HepG2 (cell line): ENCODE results near the gene RAD54L. TPM values are rescaled to one million over a fixed set of nuclear protein-coding genes. Genes with fewer than 3 reads are reported as not detected.
A peak's percentile ranks its signal among the peaks of the same experiment; 100 is the strongest.

Experiments
- BCL3 ChIP-seq: sonication (generic); formaldehyde crosslinking; IDR thresholded peaks from 2 replicates; pipeline ENCODE4 v1.5.1; 2020; ENCODE audit warnings: mild to moderate bottlenecking, missing genetic modification reagents, moderate library complexity
- CREB3 ChIP-seq: sonication (generic); formaldehyde crosslinking; IDR thresholded peaks from 2 replicates; pipeline ENCODE4 v1.5.0; 2020; ENCODE audit warnings: missing genetic modification reagents
- FOXP4 ChIP-seq: sonication (generic); formaldehyde crosslinking; IDR thresholded peaks from 2 replicates; pipeline ENCODE4 v1.4.0; 2020; ENCODE audit warnings: missing genetic modification reagents
- GTF3A ChIP-seq: sonication (generic); formaldehyde crosslinking; conservative IDR thresholded peaks from 2 replicates; pipeline ENCODE4 v1.4.0; 2020; ENCODE audit warnings: mild to moderate bottlenecking, missing genetic modification reagents
- LCORL ChIP-seq, 2 experiments: fragments of 450-650 bp in 1 of 2; sonication (generic) in 1 of 2; formaldehyde crosslinking in 1 of 2; IDR thresholded peaks; 2 replicates each; pipeline versions ENCODE4 v1.5.0 to v1.6.1; 2017 to 2020; ENCODE audit warnings: antibody characterized with exemption in 1 of 2, missing genetic modification reagents in 1 of 2
- MEF2D ChIP-seq: sonication (generic); formaldehyde crosslinking; IDR thresholded peaks from 2 replicates; pipeline ENCODE4 v1.5.1; 2020; ENCODE audit warnings: mild to moderate bottlenecking, missing genetic modification reagents
- MNT ChIP-seq: fragments of 450-650 bp; IDR thresholded peaks from 2 replicates; pipeline ENCODE4 v1.6.1; 2016
- THYN1 ChIP-seq: sonication (generic); formaldehyde crosslinking; IDR thresholded peaks from 2 replicates; pipeline ENCODE4 v1.8.1; 2023; ENCODE audit warnings: low read depth, mild to moderate bottlenecking, moderate library complexity, missing genetic modification reagents, borderline replicate concordance
- ZBTB1 ChIP-seq: sonication (generic); formaldehyde crosslinking; IDR thresholded peaks from 2 replicates; pipeline ENCODE4 v1.4.0; 2020; ENCODE audit warnings: missing genetic modification reagents, borderline replicate concordance
- ZBTB44 ChIP-seq: sonication (generic); formaldehyde crosslinking; IDR thresholded peaks from 2 replicates; pipeline ENCODE4 v1.4.0; 2020; ENCODE audit warnings: missing genetic modification reagents
- ZNF441 ChIP-seq: sonication (generic); formaldehyde crosslinking; IDR thresholded peaks from 2 replicates; pipeline ENCODE4 v1.7.0; 2021; ENCODE audit warnings: missing genetic modification reagents, borderline replicate concordance
- ZNF557 ChIP-seq: sonication (generic); formaldehyde crosslinking; IDR thresholded peaks from 2 replicates; pipeline ENCODE4 v1.4.0; 2020; ENCODE audit warnings: missing genetic modification reagents
- ZNF563 ChIP-seq: sonication (generic); formaldehyde crosslinking; IDR thresholded peaks from 2 replicates; pipeline ENCODE4 v1.8.0; 2022; ENCODE audit warnings: mild to moderate bottlenecking, moderate library complexity, missing genetic modification reagents
- ZNF660 ChIP-seq: sonication (generic); formaldehyde crosslinking; IDR thresholded peaks from 2 replicates; pipeline ENCODE4 v1.5.1; 2020; ENCODE audit warnings: mild to moderate bottlenecking, low read depth, missing genetic modification reagents, borderline replicate concordance
- ZSCAN21 ChIP-seq: sonication (generic); formaldehyde crosslinking; IDR thresholded peaks from 2 replicates; pipeline ENCODE4 v1.8.0; 2022; ENCODE audit warnings: mild to moderate bottlenecking, missing genetic modification reagents, moderate library complexity, borderline replicate concordance
- polyA plus RNA-seq, 8 experiments: library from polyadenylated mRNA; depleted of rRNA in 3 of 8; stranded (reverse) in 7 of 8; unstranded in 1 of 8; fragments of >200 nt; fragmentation: Illumina TruSeq in 4 of 8; extraction: Trizol in 4 of 8; gene quantifications; 2 replicates each; pipeline versions ENCODE4 v1.2.1 to v1.2.3, GENCODE V29; 2011 to 2016; ENCODE audit warnings: low read depth in 4 of 8, missing spikeins in 1 of 8, mixed read lengths in 1 of 8; ENCODE audit not compliant: insufficient read depth in 1 of 8
- total RNA-seq, 5 experiments: library from RNA; depleted of rRNA; stranded (reverse); fragments of >200 nt; fragmentation: Illumina TruSeq; extraction: Trizol; gene quantifications; 2 replicates each; pipeline ENCODE4 v1.2.3, GENCODE V29; 2016; ENCODE audit warnings: low read depth in 1 of 5

Gene RAD54L
- total and polyA plus RNA-seq, 2 of the 13 experiments (the other 11 are each of a cell fraction or from before 2014, with no cell fraction given), result 10.2 to 30.0 TPM

GRCh38 chr1:46301406-46301807, 53.8 kb downstream of the RAD54L start (continued):
- TF ChIP-seq CREB3 (CRISPR knock-in tag), result 0 out of 2 replicates have a peak, but pooled peaks have one; percentile 3
- 0 out of 2 replicates have a peak, but pooled peaks have one; percentile 10 for TF ChIP-seq ZNF557 (CRISPR knock-in tag)
- 0 out of 2 replicates have a peak, but pooled peaks have one; percentile 63 for TF ChIP-seq GTF3A
- TF ChIP-seq BCL3, result no peak
- peak; percentile 18; the same call in 1 of the 2 replicates for TF ChIP-seq ZNF563 (CRISPR knock-in tag)
- TF ChIP-seq ZNF441 (CRISPR knock-in tag), result 0 out of 2 replicates have a peak, but pooled peaks have one; percentile 17
- 0 out of 2 replicates have a peak, but pooled peaks have one; percentile 15 for TF ChIP-seq ZNF660 (CRISPR knock-in tag)
- TF ChIP-seq ZBTB44 (CRISPR knock-in tag), result no peak
- TF ChIP-seq FOXP4 (CRISPR knock-in tag), result no peak
- TF ChIP-seq THYN1 (CRISPR knock-in tag), result no peak
- 0 out of 2 replicates have a peak, but pooled peaks have one; percentile 75 for TF ChIP-seq ZBTB1 (CRISPR knock-in tag)
- TF ChIP-seq ZSCAN21 (CRISPR knock-in tag), result no peak
- TF ChIP-seq LCORL (IDR thresholded peaks at IDR 0.05), result no peak
- no peak for TF ChIP-seq LCORL (CRISPR knock-in tag; IDR thresholded peaks at IDR 0.05)
- TF ChIP-seq MEF2D (CRISPR knock-in tag), result 0 out of 2 replicates have a peak, but pooled peaks have one; percentile 38
- TF ChIP-seq MNT, result no peak
